Nephron progenitor cell (in vitro differentiated cells): ENCODE measurements around the gene AMFR.
A peak's percentile ranks its signal among the peaks of the same experiment; 100 is the strongest.

Experiments used
- DNase-seq: peaks from one replicate; pipeline ENCODE4 v3.0.0; 2021
- H3K27ac Mint-ChIP-seq: 2 replicates; pipeline ENCODE4 v1.8.0; 2021; ENCODE audit warnings: mild to moderate bottlenecking, moderate library complexity, mixed read lengths
- H3K27me3 Mint-ChIP-seq: 2 replicates; pipeline ENCODE4 v1.8.0; 2021; ENCODE audit warnings: mild to moderate bottlenecking, low read depth, mixed read lengths; ENCODE audit not compliant: poor library complexity
- H3K36me3 Mint-ChIP-seq: 2 replicates; pipeline ENCODE4 v1.8.0; 2021; ENCODE audit warnings: low read depth, mixed read lengths
- H3K4me1 Mint-ChIP-seq: 2 replicates; pipeline ENCODE4 v1.8.0; 2021; ENCODE audit warnings: mixed read lengths
- H3K4me3 Mint-ChIP-seq: 2 replicates; pipeline ENCODE4 v1.8.0; 2021; ENCODE audit warnings: mild to moderate bottlenecking, moderate library complexity, mixed read lengths
- H3K9me3 Mint-ChIP-seq: 2 replicates; pipeline ENCODE4 v1.8.0; 2021; ENCODE audit warnings: mild to moderate bottlenecking, moderate library complexity, mixed read lengths
- CTCF ChIP-seq: fragments of 200-600 bp; sonication (generic); IDR thresholded peaks from 2 replicates; pipeline ENCODE4 v1.5.0; 2021; ENCODE audit warnings: antibody characterized with exemption

Gene AMFR

GRCh38 chr16:56369202-56369601, 56.1 kb downstream of the AMFR start:
- no peak for TF ChIP-seq CTCF
- H3K27me3 Mint-ChIP-seq, result no peaks in the 10 kb centered on the region

GRCh38 chr16:56368545-56368944, 56.8 kb downstream of the AMFR start:
- no peaks in the 10 kb centered on the region for H3K27me3 Mint-ChIP-seq
- DNase-seq, result no peak
- H3K36me3 Mint-ChIP-seq, result peaks cover 46% of the 10 kb centered on the region
- no peak overlapping the region for H3K4me3 Mint-ChIP-seq
- no peak overlapping the region for H3K27ac Mint-ChIP-seq
- peaks cover 49% of the 10 kb centered on the region for H3K4me1 Mint-ChIP-seq
- no peak for TF ChIP-seq CTCF
- H3K9me3 Mint-ChIP-seq, result peaks cover 6% of the 10 kb centered on the region

More at GRCh38 chr16:56369202-56369601, 56.1 kb downstream of the AMFR start:
- Mint-ChIP-seq H3K9me3 (peaks cover 12% of the 10 kb centered on the region), H3K4me3 (no peak overlapping the region), H3K4me1 (peaks cover 52% of the 10 kb centered on the region), H3K36me3 (peaks cover 52% of the 10 kb centered on the region), H3K27ac (no peak overlapping the region)
- DNase-seq, result no peak

- Mint-ChIP-seq H3K27me3 (no peaks in the 10 kb centered on the region), H3K27ac (no peak overlapping the region), H3K4me3 (no peak overlapping the region), H3K36me3 (peaks cover 48% of the 10 kb centered on the region), H3K9me3 (no peaks in the 10 kb centered on the region), H3K4me1 (peaks cover 44% of the 10 kb centered on the region)
- no peak for TF ChIP-seq CTCF
- DNase-seq, result no peak
Measured at GRCh38 chr16:56367764-56368163, 57.6 kb downstream of the AMFR start.

- peaks cover 57% of the 10 kb centered on the region for H3K36me3 Mint-ChIP-seq
- no peaks in the 10 kb centered on the region for H3K9me3 Mint-ChIP-seq
- no peak overlapping the region for H3K4me3 Mint-ChIP-seq
- H3K27ac Mint-ChIP-seq, result no peak overlapping the region
- H3K27me3 Mint-ChIP-seq, result no peaks in the 10 kb centered on the region
- H3K4me1 Mint-ChIP-seq, result peaks cover 41% of the 10 kb centered on the region
- no peak for TF ChIP-seq CTCF
- no peak for DNase-seq
Measured at GRCh38 chr16:56366945-56367344, 58.4 kb downstream of the AMFR start.

- TF ChIP-seq CTCF, result no peak
- Mint-ChIP-seq H3K27ac (no peak overlapping the region), H3K4me3 (no peak overlapping the region), H3K27me3 (no peaks in the 10 kb centered on the region), H3K36me3 (peaks cover 65% of the 10 kb centered on the region), H3K9me3 (no peaks in the 10 kb centered on the region), H3K4me1 (peaks cover 27% of the 10 kb centered on the region)
- no peak for DNase-seq
Measured at GRCh38 chr16:56365552-56365951, 59.8 kb downstream of the AMFR start.

GRCh38 chr16:56364865-56365264, 60.5 kb downstream of the AMFR start:
- no peak for DNase-seq
- Mint-ChIP-seq H3K27ac (peak overlapping the region; percentile 36), H3K4me3 (no peak overlapping the region), H3K27me3 (no peaks in the 10 kb centered on the region), H3K36me3 (peaks cover 72% of the 10 kb centered on the region), H3K9me3 (no peaks in the 10 kb centered on the region), H3K4me1 (peaks cover 24% of the 10 kb centered on the region)
- no peak for TF ChIP-seq CTCF
